Ovary (tissue), 3 donors: Measurements from ENCODE around the gene ATP7B.
"Not testable (repeated sequence)": the region's sequence is repeated elsewhere in the genome, so short reads cannot be mapped to it uniquely, and the experiment has no call there.

Source experiments
- CTCF ChIP-seq, 3 donors: fragments of 450-650 bp in 2 of 3; fragments of 200-600 bp in 1 of 3; IDR thresholded peaks; one replicate each; pipeline versions ENCODE4 v1.5.1 to v1.8.0; 2016 to 2022; ENCODE audit warnings: antibody characterized with exemption in 3 of 3, mild to moderate bottlenecking in 1 of 3
- POLR2A ChIP-seq: fragments of 450-650 bp; IDR thresholded peaks from one replicate; pipeline ENCODE4 v1.6.1; 2017; ENCODE audit warnings: antibody characterized with exemption, mild to moderate bottlenecking, moderate library complexity
- donor health status: DM: no; HTN: no; CAD: no.

- not testable (repeated sequence) for TF ChIP-seq POLR2A; CTCF (IDR thresholded peaks at IDR 0.05)
Observed at GRCh38 chr13:51984904-51985303, 26.3 kb downstream of the ATP7B start.
